PC-3 (cell line): Measurements from ENCODE around the gene DHRS3.

ENCODE experiments used
- CTCF ChIP-seq: fragments of 300-600 bp; sonication (generic); conservative IDR thresholded peaks from 2 replicates; pipeline ENCODE4 v1.5.1; 2017; ENCODE audit warnings: antibody characterized with exemption, low read depth, mild to moderate bottlenecking, low read length
- EZH2 ChIP-seq: fragments of 300-600 bp; sonication (generic); IDR thresholded peaks from one replicate; pipeline ENCODE4 v1.6.1; 2017; ENCODE audit warnings: antibody characterized with exemption, mild to moderate bottlenecking, low read length; ENCODE audit not compliant: unreplicated experiment

- no peak for TF ChIP-seq CTCF
- TF ChIP-seq EZH2, result no peak
These were observed 22.4 kb upstream of the DHRS3 start for GRCh38 chr1:12640237-12640957.
